ENCODE measurements around the gene GGT1. TPM values are rescaled to one million over a fixed set of nuclear protein-coding genes. Genes with fewer than 3 reads are reported as not detected.
"Not testable (repeated sequence)": the region's sequence is repeated elsewhere in the genome, so short reads cannot be mapped to it uniquely, and the experiment has no call there.

GGT1 gene
- total RNA-seq, 1 experiment from 2014 or later = 14.0 TPM

DNA sequence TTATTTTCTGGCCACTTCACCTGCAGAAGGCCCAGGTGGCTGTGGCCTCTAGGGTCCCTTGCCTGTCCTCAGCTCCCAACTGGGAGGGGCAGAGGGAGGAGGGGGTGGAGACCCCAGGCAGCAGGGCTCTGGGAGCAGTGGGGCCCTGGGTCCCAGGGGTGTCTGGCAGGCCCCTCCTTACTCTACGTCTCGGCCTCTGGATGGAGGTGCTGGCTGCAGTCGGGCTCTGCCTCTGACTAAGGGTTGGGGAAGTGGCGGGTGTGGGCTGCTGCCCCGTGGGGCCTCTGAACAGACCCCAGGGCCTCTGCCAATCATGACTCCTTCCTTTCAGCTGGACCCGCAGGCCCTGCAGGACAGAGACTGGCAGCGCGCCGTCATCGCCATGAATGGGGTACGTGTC lies 41.4 kb downstream of the GGT1 start:
- H3K79me2 ChIP-seq (ENCODE audit: insufficient read depth, low read length); H4K20me1 ChIP-seq (ENCODE audit: insufficient read depth); H3K9me2 ChIP-seq (ENCODE audit: insufficient read depth); H2AFZ ChIP-seq (ENCODE audit: low read depth, low read length, poor library complexity, severe bottlenecking); H3K4me1 ChIP-seq (ENCODE audit: control insufficient read depth in 1 of 2, insufficient read depth in 2 of 2, low read length in 2 of 2); H3K36me3 ChIP-seq (ENCODE audit: control insufficient read depth in 1 of 2, insufficient read depth in 2 of 2, low read length in 2 of 2); H3K9ac ChIP-seq (ENCODE audit: low read length); RAD21 ChIA-PET (ENCODE audit: low non-redundant PET in 1 of 2, low total read pairs in 2 of 2, uncharacterized antibody in 2 of 2, unreplicated experiment in 2 of 2); POLR2A ChIA-PET; intact Hi-C loops (cut with micrococcal nuclease); H3K4me2 ChIP-seq (ENCODE audit: low read length); H3K4me3 ChIP-seq (replicated peaks in 1 of 2; ENCODE audit: low read depth in 1 of 2, low read length in 2 of 2); H3K27me3 ChIP-seq (ENCODE audit: insufficient read depth, low read length); H3K9me3 ChIP-seq (ENCODE audit: control insufficient read depth in 1 of 2, insufficient read depth in 1 of 2, low read depth in 1 of 2, low read length in 2 of 2); CTCF ChIA-PET; ATAC-seq; DNase-seq (ENCODE audit: low read depth, low spot score); H3K27ac ChIP-seq (ENCODE audit: low read depth, low read length); BruUV-seq (replicated peaks): not testable (repeated sequence)

DNA sequence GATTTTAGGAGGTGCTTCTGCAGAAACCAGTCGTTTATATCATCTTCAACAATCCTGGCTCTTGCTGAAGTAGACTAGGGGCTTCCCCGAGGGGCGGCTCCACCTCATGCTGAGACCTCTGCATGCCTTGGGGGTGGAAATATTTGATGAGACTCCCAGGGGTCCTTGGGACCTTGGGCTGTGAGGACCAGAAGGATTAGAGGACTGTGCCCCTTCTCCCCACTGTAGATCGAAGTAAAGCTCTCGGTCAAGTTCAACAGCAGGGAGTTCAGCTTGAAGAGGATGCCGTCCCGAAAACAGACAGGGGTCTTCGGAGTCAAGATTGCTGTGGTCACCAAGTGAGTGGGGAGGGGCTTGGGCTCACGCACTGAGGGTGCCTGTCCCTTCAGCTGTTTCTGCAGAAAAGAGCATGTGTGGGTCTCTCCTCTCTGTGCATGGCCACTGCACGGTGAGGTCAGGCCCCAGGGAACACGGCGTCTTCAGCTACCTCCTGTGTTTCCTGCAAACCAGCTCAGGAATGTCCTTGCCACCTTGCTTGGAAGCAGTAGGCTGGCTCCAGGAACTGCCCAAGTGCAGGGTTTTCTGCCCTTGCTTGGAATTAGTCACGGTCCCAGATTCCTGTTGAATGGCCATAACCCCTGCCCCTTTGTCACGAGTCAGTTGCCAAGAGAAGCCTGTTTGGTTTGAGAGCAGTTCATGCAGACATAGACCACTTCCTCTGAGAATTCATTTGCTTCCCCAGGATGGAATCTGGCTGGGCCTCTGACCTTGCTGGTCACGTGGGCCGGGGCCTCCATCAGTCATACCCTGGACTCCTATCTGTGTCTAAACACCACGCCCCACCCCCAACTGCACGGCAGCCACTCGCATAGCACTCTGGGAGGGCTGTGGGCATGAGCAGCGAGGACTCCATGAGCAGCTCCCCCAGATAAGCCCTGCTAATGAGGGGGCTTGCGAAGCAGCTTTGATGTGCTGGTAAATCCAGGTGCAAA lies 42.7 kb downstream of the GGT1 start:
- H3K9me3 ChIP-seq (ENCODE audit: control insufficient read depth in 1 of 2, insufficient read depth in 1 of 2, low read depth in 1 of 2, low read length in 2 of 2); BruUV-seq (replicated peaks); H3K79me2 ChIP-seq (ENCODE audit: insufficient read depth, low read length); H3K27me3 ChIP-seq (ENCODE audit: insufficient read depth, low read length); H3K9me2 ChIP-seq (ENCODE audit: insufficient read depth); H4K20me1 ChIP-seq (ENCODE audit: insufficient read depth); POLR2A ChIA-PET; RAD21 ChIA-PET (ENCODE audit: low non-redundant PET in 1 of 2, low total read pairs in 2 of 2, uncharacterized antibody in 2 of 2, unreplicated experiment in 2 of 2); ATAC-seq; H3K4me1 ChIP-seq (ENCODE audit: control insufficient read depth in 1 of 2, insufficient read depth in 2 of 2, low read length in 2 of 2); H3K27ac ChIP-seq (ENCODE audit: low read depth, low read length); H3K9ac ChIP-seq (ENCODE audit: low read length); H3K4me2 ChIP-seq (ENCODE audit: low read length); CTCF ChIA-PET; intact Hi-C loops (cut with micrococcal nuclease); H3K36me3 ChIP-seq (ENCODE audit: control insufficient read depth in 1 of 2, insufficient read depth in 2 of 2, low read length in 2 of 2); H3K4me3 ChIP-seq (replicated peaks in 1 of 2; ENCODE audit: low read depth in 1 of 2, low read length in 2 of 2); DNase-seq (ENCODE audit: low read depth, low spot score); H2AFZ ChIP-seq (ENCODE audit: low read depth, low read length, poor library complexity, severe bottlenecking): not testable (repeated sequence)

DNA sequence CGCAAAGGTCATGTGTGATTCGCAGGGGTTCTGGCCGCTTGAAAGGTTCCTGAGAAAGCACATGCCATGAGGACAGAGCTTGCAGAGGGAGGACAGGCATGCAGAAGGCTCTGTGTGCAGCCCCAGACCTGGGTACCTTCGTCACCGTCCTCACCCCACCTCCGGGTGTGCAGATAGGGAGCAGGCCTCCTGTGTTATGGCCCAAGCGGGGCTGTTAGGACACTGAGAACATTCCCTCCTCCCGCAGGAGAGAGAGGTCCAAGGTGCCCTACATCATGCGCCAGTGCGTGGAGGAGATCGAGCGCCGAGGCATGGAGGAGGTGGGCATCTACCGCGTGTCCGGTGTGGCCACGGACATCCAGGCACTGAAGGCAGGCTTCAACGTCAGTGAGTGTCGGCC lies 43.8 kb downstream of the GGT1 start:
- POLR2A ChIA-PET; H2AFZ ChIP-seq (ENCODE audit: low read depth, low read length, poor library complexity, severe bottlenecking); H4K20me1 ChIP-seq (ENCODE audit: insufficient read depth); H3K79me2 ChIP-seq (ENCODE audit: insufficient read depth, low read length); H3K4me2 ChIP-seq (ENCODE audit: low read length); intact Hi-C loops (cut with micrococcal nuclease); RAD21 ChIA-PET (ENCODE audit: low non-redundant PET in 1 of 2, low total read pairs in 2 of 2, uncharacterized antibody in 2 of 2, unreplicated experiment in 2 of 2); H3K9me3 ChIP-seq (ENCODE audit: control insufficient read depth in 1 of 2, insufficient read depth in 1 of 2, low read depth in 1 of 2, low read length in 2 of 2); ATAC-seq; H3K36me3 ChIP-seq (ENCODE audit: control insufficient read depth in 1 of 2, insufficient read depth in 2 of 2, low read length in 2 of 2); H3K4me3 ChIP-seq (replicated peaks in 1 of 2; ENCODE audit: low read depth in 1 of 2, low read length in 2 of 2); DNase-seq (ENCODE audit: low read depth, low spot score); H3K9ac ChIP-seq (ENCODE audit: low read length); H3K9me2 ChIP-seq (ENCODE audit: insufficient read depth); CTCF ChIA-PET; BruUV-seq (replicated peaks); H3K27ac ChIP-seq (ENCODE audit: low read depth, low read length); H3K27me3 ChIP-seq (ENCODE audit: insufficient read depth, low read length); H3K4me1 ChIP-seq (ENCODE audit: control insufficient read depth in 1 of 2, insufficient read depth in 2 of 2, low read length in 2 of 2): not testable (repeated sequence)

DNA sequence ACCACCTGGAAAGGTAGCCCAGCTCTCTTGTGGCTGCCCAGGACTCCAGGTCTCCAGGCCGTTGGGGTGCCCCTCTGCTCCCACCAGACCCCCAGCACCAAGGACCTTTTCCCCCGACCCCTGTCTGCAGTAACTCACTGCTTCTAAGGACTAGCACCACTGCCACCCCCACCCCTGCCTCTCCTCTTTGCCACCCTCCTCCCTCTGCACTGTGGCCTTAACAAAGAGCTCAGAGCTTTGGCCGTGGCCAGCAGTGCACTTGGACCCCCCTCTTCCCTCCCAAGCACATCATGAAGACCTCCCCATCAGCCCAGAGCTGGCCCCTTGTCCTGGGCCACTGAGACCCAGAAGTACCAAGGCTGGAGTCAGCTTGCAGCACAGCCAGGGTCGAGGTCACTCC lies 46.4 kb downstream of the GGT1 start:
- H3K9me2 ChIP-seq (ENCODE audit: insufficient read depth); H3K36me3 ChIP-seq (ENCODE audit: control insufficient read depth in 1 of 2, insufficient read depth in 2 of 2, low read length in 2 of 2); CTCF ChIA-PET; H3K9ac ChIP-seq (ENCODE audit: low read length); H3K27ac ChIP-seq (ENCODE audit: low read depth, low read length); DNase-seq (ENCODE audit: low read depth, low spot score); BruUV-seq (replicated peaks); H3K9me3 ChIP-seq (ENCODE audit: control insufficient read depth in 1 of 2, insufficient read depth in 1 of 2, low read depth in 1 of 2, low read length in 2 of 2); H3K4me1 ChIP-seq (ENCODE audit: control insufficient read depth in 1 of 2, insufficient read depth in 2 of 2, low read length in 2 of 2); H3K4me2 ChIP-seq (ENCODE audit: low read length); POLR2A ChIA-PET; intact Hi-C loops (cut with micrococcal nuclease); RAD21 ChIA-PET (ENCODE audit: low non-redundant PET in 1 of 2, low total read pairs in 2 of 2, uncharacterized antibody in 2 of 2, unreplicated experiment in 2 of 2); H2AFZ ChIP-seq (ENCODE audit: low read depth, low read length, poor library complexity, severe bottlenecking); ATAC-seq; H3K27me3 ChIP-seq (ENCODE audit: insufficient read depth, low read length); H3K4me3 ChIP-seq (replicated peaks in 1 of 2; ENCODE audit: low read depth in 1 of 2, low read length in 2 of 2); H4K20me1 ChIP-seq (ENCODE audit: insufficient read depth); H3K79me2 ChIP-seq (ENCODE audit: insufficient read depth, low read length): not testable (repeated sequence)
